Measurements from ENCODE around the gene XXYLT1.

Gene XXYLT1

DNA sequence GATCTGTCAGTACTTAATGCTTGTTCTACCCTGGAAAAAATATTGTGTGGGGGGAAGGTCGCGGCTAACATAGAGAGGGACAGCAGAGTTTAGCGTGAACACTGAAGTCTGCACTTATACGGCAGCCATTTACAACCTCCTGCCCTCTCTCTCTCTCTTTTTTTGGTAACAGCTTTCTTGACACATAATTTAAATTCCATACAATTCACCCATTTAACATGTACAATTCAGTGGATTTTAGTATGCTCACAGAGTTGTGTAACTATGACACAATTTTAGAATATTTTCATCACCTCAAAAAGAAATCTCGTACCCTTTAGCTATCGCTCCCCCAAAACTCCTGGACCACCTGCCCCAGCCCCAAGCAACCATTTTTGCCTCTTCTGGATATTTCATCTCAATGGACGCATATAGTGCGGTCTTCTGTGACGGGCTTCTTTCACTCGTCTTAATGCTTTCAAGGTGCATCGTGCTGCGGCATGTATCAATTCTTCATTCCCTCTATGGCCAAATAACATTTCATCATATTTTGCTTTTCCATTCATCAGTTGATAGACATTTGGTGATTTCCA lies 141.8 kb downstream of the XXYLT1 start (continued):
- no peak for TF ChIP-seq ZNF473 (tag by site-specific recombination; IDR thresholded peaks at IDR 0.05)
- TF ChIP-seq SCRT1 (tag by site-specific recombination; IDR thresholded peaks at IDR 0.05; ENCODE audit: borderline replicate concordance), result no peak
- no peak for TF ChIP-seq ZNF112 (tag by site-specific recombination; IDR thresholded peaks at IDR 0.05)
- no peak for TF ChIP-seq ZNF16 (tag by site-specific recombination; IDR thresholded peaks at IDR 0.05; ENCODE audit: low read depth)
- TF ChIP-seq ZNF121 (tag by site-specific recombination; IDR thresholded peaks at IDR 0.05), result no peak
- no peak for TF ChIP-seq ZBTB6 (tag by site-specific recombination; IDR thresholded peaks at IDR 0.05)
- no peak for TF ChIP-seq ZNF768 (tag by site-specific recombination; IDR thresholded peaks at IDR 0.05)

DNA sequence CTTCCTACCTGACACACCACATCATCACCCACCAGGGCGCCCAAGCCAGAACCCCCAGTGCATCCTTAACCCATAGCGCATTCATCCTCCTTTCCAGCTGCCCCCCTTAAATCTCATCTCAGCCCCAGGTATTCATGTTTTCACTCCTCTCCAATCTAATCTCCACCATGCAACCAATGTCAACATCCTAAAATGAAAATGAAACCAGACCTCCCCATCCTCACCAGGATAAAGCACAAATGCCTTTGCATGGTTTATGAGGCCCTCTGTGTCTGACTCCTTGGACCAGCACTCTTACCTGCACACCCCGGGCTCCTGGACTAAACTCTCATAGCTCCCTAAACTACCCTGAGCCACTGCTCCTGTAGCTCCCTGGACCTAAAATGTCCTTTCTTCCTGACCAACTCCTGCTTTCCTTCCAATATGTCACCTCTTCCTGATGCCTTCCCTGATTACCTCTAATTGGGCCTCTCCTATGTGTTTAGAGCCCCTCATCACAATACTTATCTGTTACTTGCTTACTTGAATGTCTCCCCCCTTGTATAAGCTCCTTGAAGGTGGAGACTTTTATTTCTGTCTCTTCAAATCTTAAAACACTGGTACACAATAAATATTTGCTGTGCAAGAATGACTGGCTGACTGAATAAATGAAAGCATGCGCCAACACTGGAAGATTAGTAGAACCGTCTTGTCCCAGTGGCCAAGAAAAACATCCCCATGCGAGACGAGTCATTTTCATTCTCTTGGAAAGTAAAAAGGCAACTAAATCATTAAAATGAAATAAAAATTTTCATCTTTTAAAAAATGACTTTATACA lies 142.5 kb downstream of the XXYLT1 start:
- Histone ChIP-seq H3K27ac (ENCODE audit: extremely low read depth, low read depth, low read length) (no peak overlapping the region), H3K4me3 (ENCODE audit: low read depth, low read length) (no peak overlapping the region), H3K36me3 (ENCODE audit: control insufficient read depth in 2 of 2, insufficient read depth in 1 of 2, low read length in 2 of 2) (no peaks in the 10 kb centered on the region), H3K9me3 (ENCODE audit: control insufficient read depth, insufficient read depth, low read depth, low read length) (no peaks in the 10 kb centered on the region), H3K4me1 (ENCODE audit: control insufficient read depth, insufficient read depth, low read length) (no peaks in the 10 kb centered on the region)
- ChIA-PET CTCF (interaction anchor here (1.4 kb wide), 1 partner anchor 22 kb away, joined by 3 read pairs; no protein-coding TSS in a partner anchor), POLR2A (no interaction called here)
- TF ChIP-seq OSR2 (tag by site-specific recombination; IDR thresholded peaks at IDR 0.05) (no peak), ZNF335 (tag by site-specific recombination; conservative IDR thresholded peaks at IDR 0.05) (no peak), ZNF184 (tag by site-specific recombination; IDR thresholded peaks at IDR 0.05) (no peak), ZNF449 (tag by site-specific recombination; IDR thresholded peaks at IDR 0.05) (no peak), ZNF473 (tag by site-specific recombination; IDR thresholded peaks at IDR 0.05) (no peak), ZNF391 (tag by site-specific recombination; IDR thresholded peaks at IDR 0.05; ENCODE audit: borderline replicate concordance, low read depth) (no peak), GLI2 (tag by site-specific recombination; IDR thresholded peaks at IDR 0.05; ENCODE audit: borderline replicate concordance, low read depth) (no peak), ZNF366 (tag by site-specific recombination; conservative IDR thresholded peaks at IDR 0.05) (no peak), ZNF521 (tag by site-specific recombination; IDR thresholded peaks at IDR 0.05) (no peak), ZNF214 (tag by site-specific recombination; IDR thresholded peaks at IDR 0.05; ENCODE audit: borderline replicate concordance) (no peak), ZNF423 (tag by site-specific recombination; IDR thresholded peaks at IDR 0.05) (no peak), ZNF596 (tag by site-specific recombination; IDR thresholded peaks at IDR 0.05) (no peak), KLF8 (tag by site-specific recombination; IDR thresholded peaks at IDR 0.05) (no peak), ZBTB7A (tag by site-specific recombination; IDR thresholded peaks at IDR 0.05; ENCODE audit: low read depth) (no peak), ZNF23 (tag by site-specific recombination; IDR thresholded peaks at IDR 0.05; ENCODE audit: borderline replicate concordance) (no peak)
- TF ChIP-seq, protein P1, sequence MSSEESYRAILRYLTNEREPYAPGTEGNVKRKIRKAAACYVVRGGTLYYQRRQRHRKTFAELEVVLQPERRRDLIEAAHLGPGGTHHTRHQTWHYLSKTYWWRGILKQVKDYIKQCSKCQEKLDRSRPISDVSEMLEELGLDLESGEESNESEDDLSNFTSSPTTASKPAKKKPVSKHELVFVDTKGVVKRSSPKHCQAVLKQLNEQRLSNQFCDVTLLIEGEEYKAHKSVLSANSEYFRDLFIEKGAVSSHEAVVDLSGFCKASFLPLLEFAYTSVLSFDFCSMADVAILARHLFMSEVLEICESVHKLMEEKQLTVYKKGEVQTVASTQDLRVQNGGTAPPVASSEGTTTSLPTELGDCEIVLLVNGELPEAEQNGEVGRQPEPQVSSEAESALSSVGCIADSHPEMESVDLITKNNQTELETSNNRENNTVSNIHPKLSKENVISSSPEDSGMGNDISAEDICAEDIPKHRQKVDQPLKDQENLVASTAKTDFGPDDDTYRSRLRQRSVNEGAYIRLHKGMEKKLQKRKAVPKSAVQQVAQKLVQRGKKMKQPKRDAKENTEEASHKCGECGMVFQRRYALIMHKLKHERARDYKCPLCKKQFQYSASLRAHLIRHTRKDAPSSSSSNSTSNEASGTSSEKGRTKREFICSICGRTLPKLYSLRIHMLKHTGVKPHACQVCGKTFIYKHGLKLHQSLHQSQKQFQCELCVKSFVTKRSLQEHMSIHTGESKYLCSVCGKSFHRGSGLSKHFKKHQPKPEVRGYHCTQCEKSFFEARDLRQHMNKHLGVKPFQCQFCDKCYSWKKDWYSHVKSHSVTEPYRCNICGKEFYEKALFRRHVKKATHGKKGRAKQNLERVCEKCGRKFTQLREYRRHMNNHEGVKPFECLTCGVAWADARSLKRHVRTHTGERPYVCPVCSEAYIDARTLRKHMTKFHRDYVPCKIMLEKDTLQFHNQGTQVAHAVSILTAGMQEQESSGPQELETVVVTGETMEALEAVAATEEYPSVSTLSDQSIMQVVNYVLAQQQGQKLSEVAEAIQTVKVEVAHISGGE (tag by site-specific recombination; conservative IDR thresholded peaks at IDR 0.05; ENCODE audit: low read depth), result no peak

Data from HEK293 (cell line).